Cardiac fibroblast (primary cell): ENCODE results near the gene USP2.
A peak's percentile ranks its signal among the peaks of the same experiment; 100 is the strongest.
"Not testable (repeated sequence)": the region's sequence is repeated elsewhere in the genome, so short reads cannot be mapped to it uniquely, and the experiment has no call there.

Experiments used
- DNase-seq, 2 donors: peaks; one replicate each; pipeline versions ENCODE4 v3.0.0 to v3.0.0-alpha.2; 2010; ENCODE audit warnings: low read depth in 2 of 2
- H3K4me3 ChIP-seq, 2 donors: replicated peaks in 1 of 2; 1 replicate in 1 of 2; 2 replicates in 1 of 2; pipeline ENCODE4 v1.5.1; 2011; ENCODE audit warnings: low read depth in 2 of 2, low read length in 2 of 2, mild to moderate bottlenecking in 2 of 2, moderate library complexity in 1 of 2
- CTCF ChIP-seq: IDR thresholded peaks from one replicate; pipeline ENCODE4 v1.5.1; 2011; ENCODE audit warnings: low read depth, mild to moderate bottlenecking, low read length, inconsistent platforms

The USP2 gene

DNA sequence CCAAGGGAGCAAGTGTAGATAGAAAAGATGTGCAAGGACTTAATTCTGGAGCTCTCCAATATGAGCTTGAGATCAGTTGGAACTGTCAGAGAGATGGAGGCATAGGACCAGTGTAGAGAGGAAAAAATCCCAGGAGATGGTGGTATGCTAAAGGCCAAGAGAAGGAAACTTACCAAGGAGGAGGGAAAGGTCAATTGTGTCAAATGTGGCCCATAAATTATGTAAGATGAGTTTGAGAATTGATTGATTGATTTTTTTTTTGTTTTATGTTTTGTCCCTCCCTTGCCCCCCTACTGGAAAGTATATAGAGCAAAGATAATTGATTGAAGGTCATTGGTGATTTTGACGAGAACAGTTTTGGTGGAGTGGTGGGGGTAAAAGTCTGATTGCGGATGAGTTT is 2.8 kb upstream of the USP2 start:
- no peak for DNase-seq
- no peak for TF ChIP-seq CTCF
- no peak overlapping the region for H3K4me3 ChIP-seq

GRCh38 chr11:119382513-119382912 is 1.0 kb upstream of the USP2 start:
- not testable (repeated sequence) for H3K4me3 ChIP-seq, DNase-seq

DNA sequence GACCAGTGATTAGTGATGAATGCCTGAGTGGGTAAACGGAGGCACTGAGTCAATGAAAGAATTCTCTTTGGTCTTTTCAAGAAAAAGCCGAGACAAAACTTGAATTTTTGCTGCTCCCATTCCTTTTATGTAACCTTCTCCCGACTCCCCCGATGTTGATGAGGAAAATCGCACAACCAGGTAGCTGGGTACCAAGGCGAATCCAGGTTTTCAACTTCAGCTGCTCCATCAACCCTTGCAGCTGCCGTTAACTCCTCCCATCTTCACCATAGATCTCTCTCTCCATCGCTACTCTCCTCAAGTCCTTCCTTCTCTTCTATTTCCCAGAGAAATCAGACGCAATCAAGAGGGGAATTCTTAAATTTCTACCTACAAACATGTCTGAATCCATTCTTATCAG is 611 bp upstream of the USP2 start:
- no peak for TF ChIP-seq CTCF
- H3K4me3 ChIP-seq, result peak overlapping the region; percentile 52 to 54
- no peak for DNase-seq

GRCh38 chr11:119380827-119381180 is 686 bp downstream of the USP2 start:
- no peak for TF ChIP-seq CTCF
- H3K4me3 ChIP-seq, result no peak overlapping the region
- no peak for DNase-seq

GRCh38 chr11:119380160-119380826 is 1.2 kb downstream of the USP2 start:
- H3K4me3 ChIP-seq, result no peak overlapping the region
- no peak for TF ChIP-seq CTCF
- DNase-seq, result no peak

DNA sequence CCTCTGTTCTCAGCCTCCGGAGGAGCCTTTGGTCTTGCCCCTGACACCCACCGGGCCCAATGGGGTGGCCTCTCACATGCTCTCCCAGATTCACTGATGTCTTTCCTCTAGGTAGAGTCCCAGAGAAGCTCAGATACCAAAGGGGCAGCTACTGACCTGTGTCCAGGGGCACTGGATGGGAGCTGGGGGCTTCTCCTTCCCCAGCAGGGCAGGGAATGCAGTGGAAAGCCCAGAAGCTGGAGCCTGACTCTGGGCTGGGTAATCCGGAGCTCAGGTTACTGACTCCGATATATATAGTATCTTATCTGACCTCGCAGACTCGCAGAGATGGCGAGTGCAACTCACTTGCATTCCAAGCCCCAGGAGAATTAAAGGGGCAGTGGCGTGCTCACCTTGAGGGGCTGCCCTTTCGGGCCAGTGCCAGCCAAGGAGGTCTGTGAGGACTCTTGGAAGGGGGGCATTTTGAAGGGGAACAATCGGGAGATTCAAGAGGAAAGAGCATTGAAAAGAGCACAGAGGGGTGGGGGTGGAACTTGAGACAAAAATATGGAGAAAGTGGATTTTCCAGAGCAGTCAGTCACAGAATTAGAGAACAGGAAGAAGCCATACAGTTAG is 2.5 kb downstream of the USP2 start:
- no peak for TF ChIP-seq CTCF
- DNase-seq, result no peak
- no peak overlapping the region for H3K4me3 ChIP-seq

DNA sequence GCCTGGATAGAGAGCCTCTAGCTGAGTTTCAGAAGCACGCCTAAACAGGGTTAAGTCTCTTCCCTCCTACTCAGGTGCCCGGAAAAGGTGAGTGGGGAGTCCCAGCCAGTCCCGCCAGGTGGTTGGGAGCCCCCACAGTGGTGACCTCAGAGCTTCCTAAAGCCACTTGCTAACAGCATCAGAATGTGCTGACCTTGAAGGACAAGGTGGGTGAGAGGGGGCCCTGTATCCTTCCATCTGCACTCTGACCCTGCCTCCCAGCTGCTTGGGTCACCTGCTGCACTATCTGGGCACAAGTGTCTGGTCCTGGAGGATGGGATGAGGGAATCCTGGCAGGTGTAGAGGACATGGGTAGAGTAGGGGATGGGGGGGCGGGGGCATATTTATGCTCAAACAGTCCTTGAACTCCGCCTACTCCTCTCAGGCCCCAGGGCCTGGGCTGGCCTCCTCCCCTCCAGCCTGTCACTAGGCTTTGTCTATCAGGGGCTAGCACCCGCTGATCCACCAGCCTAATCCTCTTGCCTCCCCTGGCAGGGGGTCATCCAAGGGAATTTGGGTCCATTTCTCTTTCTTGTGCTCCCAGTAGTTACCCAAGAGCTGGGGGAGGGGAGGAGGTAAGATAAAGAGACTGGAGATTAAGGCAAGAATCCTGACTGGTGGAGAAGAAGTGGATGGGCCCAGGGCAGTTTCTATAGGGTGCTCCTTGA is 3.4 kb downstream of the USP2 start:
- H3K4me3 ChIP-seq, result no peak overlapping the region
- no peak for TF ChIP-seq CTCF
- DNase-seq, result no peak
